ENCODE results near the gene ADGRD1. TPM values are rescaled to one million over a fixed set of nuclear protein-coding genes. Genes with fewer than 3 reads are reported as not detected.

The ADGRD1 gene
- total and polyA plus RNA-seq, 2 of the 8 experiments (the other 6 are each of a cell fraction or from before 2014, with no cell fraction given): 0.36 to 0.48 TPM

DNA sequence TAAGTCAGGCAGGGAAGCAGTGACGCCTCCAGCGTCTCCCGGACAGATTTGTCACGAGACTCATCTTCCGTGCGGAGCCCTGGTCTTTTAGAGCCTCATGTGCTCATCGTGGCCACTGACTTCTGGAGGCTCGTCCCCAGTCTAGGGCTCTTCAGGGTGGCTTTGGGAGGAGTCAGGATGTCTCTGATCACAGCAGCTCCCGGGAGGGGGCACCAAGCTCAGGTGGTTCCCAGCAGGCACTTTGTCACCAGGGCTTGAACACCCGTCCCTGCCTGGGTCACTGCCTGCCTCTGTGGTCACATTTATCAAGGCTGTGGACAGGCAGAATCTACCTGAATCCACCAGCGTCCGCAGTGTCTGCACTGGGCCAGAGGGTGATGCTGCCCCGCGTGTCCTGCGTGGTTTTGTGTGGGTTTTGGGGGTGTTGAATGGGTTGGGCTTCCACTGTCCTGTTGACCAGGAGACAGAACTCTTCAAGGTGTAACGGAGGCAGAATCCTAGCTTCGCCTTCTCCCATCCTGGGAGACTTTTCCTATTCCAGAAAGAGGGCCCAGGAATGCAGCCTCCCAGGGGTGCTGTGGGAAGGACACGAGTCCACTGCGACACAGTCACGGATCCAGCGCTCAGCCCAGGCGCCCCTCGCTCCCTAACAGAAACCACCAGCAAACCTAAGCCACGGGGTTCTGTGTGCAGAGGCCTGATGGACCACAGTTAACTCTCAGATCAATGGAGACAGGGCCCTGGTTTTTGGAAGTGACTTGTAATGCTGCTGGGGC is 132.3 kb downstream of the ADGRD1 start (continued):
- no peak for TF ChIP-seq SUZ12 (IDR thresholded peaks at IDR 0.05; ENCODE audit: low read length)
- TF ChIP-seq, protein P1, sequence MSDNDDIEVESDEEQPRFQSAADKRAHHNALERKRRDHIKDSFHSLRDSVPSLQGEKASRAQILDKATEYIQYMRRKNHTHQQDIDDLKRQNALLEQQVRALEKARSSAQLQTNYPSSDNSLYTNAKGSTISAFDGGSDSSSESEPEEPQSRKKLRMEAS (IDR thresholded peaks at IDR 0.05): no peak
- TF ChIP-seq CBX5 (IDR thresholded peaks at IDR 0.05; ENCODE audit: low read depth, low read length): no peak

Data from H1 (cell line).